Measurements from ENCODE around the gene HSFX3. TPM values are rescaled to one million over a fixed set of nuclear protein-coding genes. Genes with fewer than 3 reads are reported as not detected.

HSFX3 gene
- total and polyA plus RNA-seq, 2 of the 8 experiments (the other 6 are each of a cell fraction or from before 2014, with no cell fraction given): not detected

GRCh38 chrX:149571770-149572169 is 22.0 kb upstream of the HSFX3 start (continued):
- TF ChIP-seq RAD21 (IDR thresholded peaks at IDR 0.05 in 1 of 2, conservative IDR thresholded peaks at IDR 0.05 in 1 of 2; ENCODE audit: low read depth in 2 of 2, low read length in 2 of 2) (no peak), CHD1 (IDR thresholded peaks at IDR 0.05; ENCODE audit: low read depth, low read length) (no peak), RFX5 (IDR thresholded peaks at IDR 0.05; ENCODE audit: borderline replicate concordance, low read depth, low read length) (no peak)
